Measurements from ENCODE around the gene FANCC. TPM values are rescaled to one million over a fixed set of nuclear protein-coding genes. Genes with fewer than 3 reads are reported as not detected.

The FANCC gene
- total RNA-seq, 1 donor from 2014 or later, result 7.9 TPM

DNA sequence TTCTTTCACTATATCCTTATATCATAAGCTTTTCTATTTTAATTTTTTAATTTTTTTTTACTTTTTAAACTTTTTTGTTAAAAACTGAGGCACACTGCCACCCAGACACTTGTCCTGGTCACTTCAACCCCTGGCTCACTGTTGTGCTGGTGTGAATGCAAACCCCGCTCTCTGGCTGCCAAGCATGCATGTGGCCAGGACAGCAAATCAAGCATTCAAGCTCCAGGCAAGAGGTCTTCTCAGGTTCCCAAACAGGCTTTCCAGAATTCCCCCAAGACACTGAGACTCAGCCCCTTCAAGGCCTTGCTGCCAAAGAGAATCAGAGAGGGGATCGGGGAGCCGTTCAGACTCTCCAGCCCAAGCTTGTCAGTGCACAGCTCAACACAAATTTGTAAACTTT is 139.9 kb downstream of the FANCC start:
- Mint-ChIP-seq H3K4me1 (ENCODE audit: low read depth, unreplicated experiment) (peaks cover 2% of the 10 kb centered on the region), H3K36me3 (ENCODE audit: low read depth, unreplicated experiment) (peaks cover 2% of the 10 kb centered on the region), H3K9me3 (ENCODE audit: unreplicated experiment) (no peaks in the 10 kb centered on the region), H3K4me3 (ENCODE audit: unreplicated experiment) (no peak overlapping the region), H3K27ac (ENCODE audit: unreplicated experiment) (no peak overlapping the region), H3K27me3 (ENCODE audit: low read depth, unreplicated experiment) (no peaks in the 10 kb centered on the region)
- FAIRE-seq (no peak), DNase-seq (ENCODE audit: low read depth) (no peak)
- no peak overlapping the region for H3K4me3 ChIP-seq (ENCODE audit: insufficient read depth, low read depth, low read length)
- H3K4me1 ChIP-seq (ENCODE audit: insufficient read depth, low read length), result no peaks in the 10 kb centered on the region
- no peaks in the 10 kb centered on the region for H3K9me3 ChIP-seq (ENCODE audit: insufficient read depth, low read depth, low read length)
- H3K9ac ChIP-seq (ENCODE audit: low read length), result no peak overlapping the region
- no peaks in the 10 kb centered on the region for H3K36me3 ChIP-seq (ENCODE audit: insufficient read depth, low read length)
- TF ChIP-seq, protein P1, sequence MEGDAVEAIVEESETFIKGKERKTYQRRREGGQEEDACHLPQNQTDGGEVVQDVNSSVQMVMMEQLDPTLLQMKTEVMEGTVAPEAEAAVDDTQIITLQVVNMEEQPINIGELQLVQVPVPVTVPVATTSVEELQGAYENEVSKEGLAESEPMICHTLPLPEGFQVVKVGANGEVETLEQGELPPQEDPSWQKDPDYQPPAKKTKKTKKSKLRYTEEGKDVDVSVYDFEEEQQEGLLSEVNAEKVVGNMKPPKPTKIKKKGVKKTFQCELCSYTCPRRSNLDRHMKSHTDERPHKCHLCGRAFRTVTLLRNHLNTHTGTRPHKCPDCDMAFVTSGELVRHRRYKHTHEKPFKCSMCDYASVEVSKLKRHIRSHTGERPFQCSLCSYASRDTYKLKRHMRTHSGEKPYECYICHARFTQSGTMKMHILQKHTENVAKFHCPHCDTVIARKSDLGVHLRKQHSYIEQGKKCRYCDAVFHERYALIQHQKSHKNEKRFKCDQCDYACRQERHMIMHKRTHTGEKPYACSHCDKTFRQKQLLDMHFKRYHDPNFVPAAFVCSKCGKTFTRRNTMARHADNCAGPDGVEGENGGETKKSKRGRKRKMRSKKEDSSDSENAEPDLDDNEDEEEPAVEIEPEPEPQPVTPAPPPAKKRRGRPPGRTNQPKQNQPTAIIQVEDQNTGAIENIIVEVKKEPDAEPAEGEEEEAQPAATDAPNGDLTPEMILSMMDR (IDR thresholded peaks at IDR 0.05; ENCODE audit: insufficient read depth, low read depth, low read length), result no peak
- no peak for TF ChIP-seq EZH2 (IDR thresholded peaks at IDR 0.05; ENCODE audit: insufficient read depth, low read length)
- no peak overlapping the region for H3K27ac ChIP-seq (ENCODE audit: low read depth, low read length)
- H2AFZ ChIP-seq (ENCODE audit: low read depth, low read length), result no peak overlapping the region
- H3K79me2 ChIP-seq (ENCODE audit: insufficient read depth, low read length), result no peaks in the 10 kb centered on the region
- H3K27me3 ChIP-seq (ENCODE audit: insufficient read depth, low read length), result no peaks in the 10 kb centered on the region
- H4K20me1 ChIP-seq (ENCODE audit: insufficient read depth, low read length), result no peaks in the 10 kb centered on the region
- no peak overlapping the region for H3K4me2 ChIP-seq (ENCODE audit: low read length)

DNA sequence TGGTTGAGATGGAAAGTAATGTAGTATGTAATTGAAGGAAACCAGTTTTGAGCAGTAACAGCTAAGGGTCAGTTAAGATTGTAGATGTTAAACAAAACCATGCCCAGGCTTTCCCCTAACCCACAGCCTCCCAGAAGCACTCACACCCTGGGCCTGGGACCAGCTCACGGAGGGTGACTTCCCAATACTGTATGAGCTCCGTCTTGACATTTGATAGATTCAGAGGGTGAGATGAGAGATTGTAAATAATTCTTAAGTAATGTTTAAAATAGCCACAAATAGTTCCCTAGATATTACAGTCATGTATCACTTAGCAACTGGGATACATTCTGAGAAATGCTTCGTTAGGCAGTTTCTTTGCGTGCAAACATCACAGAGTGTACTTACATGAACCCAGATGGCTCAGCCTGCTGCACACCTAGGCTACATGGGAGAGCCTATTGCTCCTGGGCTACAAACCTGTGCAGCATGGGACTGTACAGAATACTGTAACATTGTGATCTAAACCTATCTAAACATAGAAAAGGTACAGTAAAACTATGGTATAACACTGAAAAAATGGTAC is 140.7 kb downstream of the FANCC start:
- Histone ChIP-seq H3K4me2 (ENCODE audit: low read length) (no peak overlapping the region), H3K36me3 (ENCODE audit: insufficient read depth, low read length) (no peaks in the 10 kb centered on the region), H3K27ac (ENCODE audit: low read depth, low read length) (no peak overlapping the region), H4K20me1 (ENCODE audit: insufficient read depth, low read length) (no peaks in the 10 kb centered on the region), H3K9me3 (ENCODE audit: insufficient read depth, low read depth, low read length) (no peaks in the 10 kb centered on the region), H3K27me3 (ENCODE audit: insufficient read depth, low read length) (no peaks in the 10 kb centered on the region), H3K4me3 (ENCODE audit: insufficient read depth, low read depth, low read length) (no peak overlapping the region), H3K9ac (ENCODE audit: low read length) (no peak overlapping the region), H3K79me2 (ENCODE audit: insufficient read depth, low read length) (no peaks in the 10 kb centered on the region), H2AFZ (ENCODE audit: low read depth, low read length) (no peak overlapping the region), H3K4me1 (ENCODE audit: insufficient read depth, low read length) (no peaks in the 10 kb centered on the region)
- no peak overlapping the region for H3K27ac Mint-ChIP-seq (ENCODE audit: unreplicated experiment)
- TF ChIP-seq, protein P1 (IDR thresholded peaks at IDR 0.05; ENCODE audit: insufficient read depth, low read depth, low read length), result no peak
- TF ChIP-seq EZH2 (IDR thresholded peaks at IDR 0.05; ENCODE audit: insufficient read depth, low read length), result no peak
- H3K27me3 Mint-ChIP-seq (ENCODE audit: low read depth, unreplicated experiment), result no peaks in the 10 kb centered on the region
- FAIRE-seq, result no peak
- peaks cover 2% of the 10 kb centered on the region for H3K4me1 Mint-ChIP-seq (ENCODE audit: low read depth, unreplicated experiment)
- peaks cover under 1% of the 10 kb centered on the region for H3K36me3 Mint-ChIP-seq (ENCODE audit: low read depth, unreplicated experiment)
- no peaks in the 10 kb centered on the region for H3K9me3 Mint-ChIP-seq (ENCODE audit: unreplicated experiment)
- DNase-seq (ENCODE audit: low read depth), result no peak
- no peak overlapping the region for H3K4me3 Mint-ChIP-seq (ENCODE audit: unreplicated experiment)

DNA sequence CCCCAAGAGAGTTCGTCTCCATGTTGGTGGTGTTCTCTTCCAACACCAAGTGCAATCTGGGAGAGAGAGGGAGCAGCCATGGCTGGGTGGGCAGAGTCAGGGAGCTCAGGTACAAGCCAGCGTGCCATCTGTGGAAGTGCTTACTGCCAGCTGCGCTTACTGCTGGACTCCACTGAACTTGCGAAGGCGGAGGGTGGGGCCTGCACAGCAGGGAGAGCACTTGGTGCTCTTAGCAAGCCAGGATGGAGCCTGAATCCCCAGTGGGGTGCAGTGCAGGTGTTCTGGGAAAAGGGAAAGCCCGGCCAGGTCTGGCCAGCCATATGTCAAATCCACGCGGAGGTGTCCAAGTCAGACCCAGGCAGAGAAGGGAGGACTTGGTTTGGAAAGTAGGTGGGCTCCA is 142.0 kb downstream of the FANCC start:
- no peak for FAIRE-seq
- Histone ChIP-seq H3K79me2 (ENCODE audit: insufficient read depth, low read length) (no peaks in the 10 kb centered on the region), H4K20me1 (ENCODE audit: insufficient read depth, low read length) (no peaks in the 10 kb centered on the region), H3K36me3 (ENCODE audit: insufficient read depth, low read length) (no peaks in the 10 kb centered on the region), H3K4me3 (ENCODE audit: insufficient read depth, low read depth, low read length) (no peak overlapping the region), H3K27me3 (ENCODE audit: insufficient read depth, low read length) (no peaks in the 10 kb centered on the region), H3K27ac (ENCODE audit: low read depth, low read length) (no peak overlapping the region), H3K9me3 (ENCODE audit: insufficient read depth, low read depth, low read length) (no peaks in the 10 kb centered on the region), H3K9ac (ENCODE audit: low read length) (no peak overlapping the region), H3K4me2 (ENCODE audit: low read length) (no peak overlapping the region), H2AFZ (ENCODE audit: low read depth, low read length) (no peak overlapping the region), H3K4me1 (ENCODE audit: insufficient read depth, low read length) (peaks cover 11% of the 10 kb centered on the region)
- Mint-ChIP-seq H3K9me3 (ENCODE audit: unreplicated experiment) (no peaks in the 10 kb centered on the region), H3K36me3 (ENCODE audit: low read depth, unreplicated experiment) (no peaks in the 10 kb centered on the region), H3K4me1 (ENCODE audit: low read depth, unreplicated experiment) (peaks cover 7% of the 10 kb centered on the region), H3K27me3 (ENCODE audit: low read depth, unreplicated experiment) (no peaks in the 10 kb centered on the region), H3K4me3 (ENCODE audit: unreplicated experiment) (no peak overlapping the region), H3K27ac (ENCODE audit: unreplicated experiment) (no peak overlapping the region)
- TF ChIP-seq, protein P1 (IDR thresholded peaks at IDR 0.05; ENCODE audit: insufficient read depth, low read depth, low read length), result no peak
- TF ChIP-seq EZH2 (IDR thresholded peaks at IDR 0.05; ENCODE audit: insufficient read depth, low read length), result no peak
- DNase-seq (ENCODE audit: low read depth), result no peak
